Ectodermal cell (in vitro differentiated cells): ENCODE data around the gene GMDS.

ENCODE experiments used
- H3K27ac ChIP-seq: 2 replicates; pipeline ENCODE4 v1.7.0; 2013; ENCODE audit warnings: mild to moderate bottlenecking, low read depth, low read length; ENCODE audit not compliant: insufficient read depth, poor library complexity, severe bottlenecking
- H3K27me3 ChIP-seq: 2 replicates; pipeline ENCODE4 v1.7.0; 2013; ENCODE audit warnings: mild to moderate bottlenecking, low read length; ENCODE audit not compliant: insufficient read depth, control insufficient read depth, poor library complexity, severe bottlenecking
- H3K36me3 ChIP-seq: one replicate; pipeline ENCODE4 v1.7.0; 2013; ENCODE audit warnings: low read length; ENCODE audit not compliant: control insufficient read depth, insufficient read depth
- H3K4me1 ChIP-seq: one replicate; pipeline ENCODE4 v1.7.0; 2013; ENCODE audit warnings: low read length; ENCODE audit not compliant: control insufficient read depth, insufficient read depth
- H3K4me3 ChIP-seq: 2 replicates; pipeline ENCODE4 v1.7.0; 2013; ENCODE audit warnings: low read depth, low read length, control low read depth; ENCODE audit not compliant: insufficient read depth
- H3K9me3 ChIP-seq: 2 replicates; pipeline ENCODE4 v1.7.0; 2013; ENCODE audit warnings: mild to moderate bottlenecking, low read length, moderate library complexity; ENCODE audit not compliant: control insufficient read depth
- WGBS, 2 experiments: methylation state at CpG; one replicate each; pipeline ENCODE4 v1.1.7; 2013; ENCODE audit warnings: missing lambda C conversion rate in 2 of 2; 5-methylcytosine and 5-hydroxymethylcytosine counted together

GMDS gene

DNA sequence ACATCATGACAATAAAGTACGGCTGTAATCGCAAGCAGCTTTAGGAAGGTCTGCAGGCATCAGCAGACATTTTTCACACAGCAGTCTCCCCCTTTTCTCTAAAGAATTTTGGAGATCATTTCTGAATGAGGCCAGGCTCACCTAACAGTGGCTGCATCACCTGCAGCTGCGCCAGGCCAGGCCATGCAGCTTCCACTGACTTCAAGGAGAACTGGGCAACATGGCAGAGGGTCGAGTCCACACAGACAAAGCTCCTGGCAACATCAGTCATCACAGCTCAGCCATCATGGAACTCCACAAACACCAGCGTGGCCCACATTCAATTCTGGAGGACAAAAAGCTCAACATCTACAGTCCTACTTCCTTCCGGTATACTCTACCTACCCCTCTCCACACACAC, 653.5 kb downstream of the GMDS start:
- 91 to 93% methylated on average over 6 of the region's 6 CpGs for whole genome bisulfite sequencing, 2 experiments
- Histone ChIP-seq H3K4me1 (peaks cover 6% of the 10 kb centered on the region), H3K36me3 (no peaks in the 10 kb centered on the region), H3K27me3 (peaks cover 16% of the 10 kb centered on the region), H3K9me3 (no peaks in the 10 kb centered on the region), H3K27ac (no peak overlapping the region), H3K4me3 (no peak overlapping the region)

GRCh38 chr6:1591243-1591642, 654.2 kb downstream of the GMDS start:
- Histone ChIP-seq H3K9me3 (no peaks in the 10 kb centered on the region), H3K27me3 (peaks cover 16% of the 10 kb centered on the region), H3K4me1 (no peaks in the 10 kb centered on the region), H3K36me3 (no peaks in the 10 kb centered on the region), H3K4me3 (no peak overlapping the region), H3K27ac (no peak overlapping the region)
- 94 to 95% methylated on average over 5 of the region's 5 CpGs for WGBS, 2 experiments

GRCh38 chr6:1590580-1590979, 654.8 kb downstream of the GMDS start:
- Histone ChIP-seq H3K4me1 (no peaks in the 10 kb centered on the region), H3K36me3 (no peaks in the 10 kb centered on the region), H3K4me3 (no peak overlapping the region), H3K27ac (no peak overlapping the region), H3K9me3 (no peaks in the 10 kb centered on the region), H3K27me3 (peaks cover 10% of the 10 kb centered on the region)
- WGBS, 2 experiments = 94 to 95% methylated on average over 9 of the region's 9 CpGs

GRCh38 chr6:1589208-1589607, 656.2 kb downstream of the GMDS start:
- WGBS, 2 experiments = 93 to 95% methylated on average over 6 of the region's 6 CpGs
- H3K4me1 ChIP-seq = no peaks in the 10 kb centered on the region
- H3K4me3 ChIP-seq = no peak overlapping the region
- no peak overlapping the region for H3K27ac ChIP-seq
- H3K36me3 ChIP-seq = no peaks in the 10 kb centered on the region
- H3K27me3 ChIP-seq = peaks cover 3% of the 10 kb centered on the region
- H3K9me3 ChIP-seq = no peaks in the 10 kb centered on the region

- Histone ChIP-seq H3K27me3 (no peaks in the 10 kb centered on the region), H3K9me3 (no peaks in the 10 kb centered on the region), H3K27ac (no peak overlapping the region), H3K4me3 (no peak overlapping the region), H3K36me3 (no peaks in the 10 kb centered on the region), H3K4me1 (no peaks in the 10 kb centered on the region)
- WGBS, 2 experiments = 93 to 95% methylated on average over 12 of the region's 12 CpGs
Observed at GRCh38 chr6:1587977-1588376, 657.4 kb downstream of the GMDS start.

- Histone ChIP-seq H3K4me1 (no peaks in the 10 kb centered on the region), H3K36me3 (no peaks in the 10 kb centered on the region), H3K4me3 (no peak overlapping the region), H3K27ac (no peak overlapping the region), H3K9me3 (no peaks in the 10 kb centered on the region), H3K27me3 (no peaks in the 10 kb centered on the region)
- 94 to 96% methylated on average over 7 of the region's 7 CpGs for WGBS, 2 experiments
Observed at GRCh38 chr6:1587546-1587945, 657.9 kb downstream of the GMDS start.

GRCh38 chr6:1586861-1587450, 658.4 kb downstream of the GMDS start:
- Histone ChIP-seq H3K36me3 (no peaks in the 10 kb centered on the region), H3K9me3 (no peaks in the 10 kb centered on the region), H3K27me3 (no peaks in the 10 kb centered on the region), H3K4me1 (no peaks in the 10 kb centered on the region), H3K27ac (no peak overlapping the region), H3K4me3 (no peak overlapping the region)
- 86 to 94% methylated on average over 5 of the region's 5 CpGs for WGBS, 2 experiments

GRCh38 chr6:1586256-1586655, 659.1 kb downstream of the GMDS start:
- WGBS, 2 experiments = 83 to 89% methylated on average over 7 of the region's 7 CpGs
- Histone ChIP-seq H3K27ac (no peak overlapping the region), H3K4me3 (no peak overlapping the region), H3K9me3 (no peaks in the 10 kb centered on the region), H3K4me1 (no peaks in the 10 kb centered on the region), H3K27me3 (no peaks in the 10 kb centered on the region), H3K36me3 (no peaks in the 10 kb centered on the region)

DNA sequence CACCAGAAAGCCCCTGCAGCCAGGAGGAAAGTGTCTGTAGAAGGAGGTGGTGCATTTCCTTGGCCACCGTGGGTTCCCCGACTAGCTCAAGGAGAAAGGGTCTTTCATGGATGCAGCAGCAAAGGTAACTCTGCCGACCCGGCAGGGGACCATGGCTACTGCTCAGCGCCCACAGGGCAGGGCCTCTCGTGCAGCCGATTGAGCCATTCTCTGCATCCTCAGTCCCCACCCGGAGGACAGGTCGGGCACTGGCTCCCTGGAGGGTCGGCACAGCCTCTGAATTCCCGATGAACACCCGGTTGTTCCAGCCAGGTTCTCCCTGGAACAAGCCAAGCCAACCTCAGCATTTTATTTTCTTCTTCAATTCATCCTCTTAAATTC, 659.7 kb downstream of the GMDS start:
- H3K9me3 ChIP-seq = no peaks in the 10 kb centered on the region
- H3K4me1 ChIP-seq = peaks cover under 1% of the 10 kb centered on the region
- WGBS, 2 experiments = 85 to 88% methylated on average over 12 of the region's 12 CpGs
- no peak overlapping the region for H3K4me3 ChIP-seq
- H3K27ac ChIP-seq = no peak overlapping the region
- H3K36me3 ChIP-seq = no peaks in the 10 kb centered on the region
- no peaks in the 10 kb centered on the region for H3K27me3 ChIP-seq

DNA sequence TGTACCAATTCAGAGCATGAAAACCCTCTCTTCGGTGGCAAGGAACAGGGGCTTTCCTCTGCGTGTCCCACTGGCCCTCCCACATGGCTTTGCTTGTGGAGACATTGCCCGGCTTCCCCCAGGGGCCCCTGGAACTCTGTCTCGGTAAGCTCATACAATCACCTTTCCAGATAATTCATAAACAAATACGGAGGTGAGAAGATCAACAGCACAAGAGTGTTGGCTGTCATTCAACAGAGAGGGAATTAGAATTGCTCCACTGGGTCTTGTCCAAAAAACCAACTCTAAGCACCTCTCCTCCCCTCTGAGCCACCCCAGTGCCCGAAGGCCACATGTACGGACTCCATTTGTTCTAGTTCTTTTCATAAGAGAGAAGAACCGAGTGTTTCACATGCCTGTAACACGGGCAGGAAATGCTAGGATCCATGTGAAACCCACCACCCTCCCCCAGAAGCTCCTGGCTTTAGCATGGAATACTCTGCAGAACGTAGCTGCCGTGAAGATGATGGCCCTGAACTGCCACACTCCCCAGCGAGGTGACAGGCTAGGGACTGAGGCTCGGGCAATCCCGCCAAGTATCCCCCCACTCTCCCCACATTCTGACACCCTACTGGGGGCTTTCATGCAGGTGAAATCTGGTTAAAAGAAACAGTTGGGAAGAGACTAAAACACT, 660.3 kb downstream of the GMDS start:
- H3K36me3 ChIP-seq = no peaks in the 10 kb centered on the region
- WGBS, 2 experiments = 91 to 96% methylated on average over 13 to 14 of the region's 14 CpGs
- H3K27me3 ChIP-seq = no peaks in the 10 kb centered on the region
- H3K9me3 ChIP-seq = no peaks in the 10 kb centered on the region
- H3K4me1 ChIP-seq = peaks cover 6% of the 10 kb centered on the region
- H3K27ac ChIP-seq = no peak overlapping the region
- no peak overlapping the region for H3K4me3 ChIP-seq
